ENCODE data around the gene GRIP2. TPM values are rescaled to one million over a fixed set of nuclear protein-coding genes. Genes with fewer than 3 reads are reported as not detected.

GRIP2 gene
- total RNA-seq, 2 donors from 2014 or later = 0.47 to 0.53 TPM

DNA sequence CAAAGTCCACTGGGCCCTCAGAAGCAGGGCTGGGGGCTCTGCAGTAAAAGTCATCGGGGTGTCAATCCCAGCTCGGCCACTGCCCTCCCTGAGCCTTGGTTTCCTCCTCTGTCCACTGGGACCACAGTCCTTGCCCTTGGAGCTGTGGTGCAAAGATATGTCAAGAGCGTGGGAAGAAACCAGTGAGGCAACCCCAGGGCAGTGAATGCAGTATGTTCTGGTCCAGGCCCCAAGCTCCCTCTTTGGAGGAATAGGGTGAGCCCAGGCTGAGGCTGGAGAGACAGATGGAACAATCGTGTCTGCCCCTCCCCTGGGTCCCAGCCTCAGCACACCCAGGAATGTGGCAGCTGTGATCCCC, 779 bp downstream of the GRIP2 start:
- no peak overlapping the region for H3K27ac ChIP-seq
- H3K36me3 ChIP-seq = no peaks in the 10 kb centered on the region
- intact Hi-C loops (cut with DNase I) = no loop called here
- H3K4me3 ChIP-seq = no peak overlapping the region
- no peaks in the 10 kb centered on the region for H3K9me3 ChIP-seq
- no peak overlapping the region for H3K9ac ChIP-seq (ENCODE audit: low read depth in 2 of 2, low read length in 2 of 2)
- TF ChIP-seq, protein P1, sequence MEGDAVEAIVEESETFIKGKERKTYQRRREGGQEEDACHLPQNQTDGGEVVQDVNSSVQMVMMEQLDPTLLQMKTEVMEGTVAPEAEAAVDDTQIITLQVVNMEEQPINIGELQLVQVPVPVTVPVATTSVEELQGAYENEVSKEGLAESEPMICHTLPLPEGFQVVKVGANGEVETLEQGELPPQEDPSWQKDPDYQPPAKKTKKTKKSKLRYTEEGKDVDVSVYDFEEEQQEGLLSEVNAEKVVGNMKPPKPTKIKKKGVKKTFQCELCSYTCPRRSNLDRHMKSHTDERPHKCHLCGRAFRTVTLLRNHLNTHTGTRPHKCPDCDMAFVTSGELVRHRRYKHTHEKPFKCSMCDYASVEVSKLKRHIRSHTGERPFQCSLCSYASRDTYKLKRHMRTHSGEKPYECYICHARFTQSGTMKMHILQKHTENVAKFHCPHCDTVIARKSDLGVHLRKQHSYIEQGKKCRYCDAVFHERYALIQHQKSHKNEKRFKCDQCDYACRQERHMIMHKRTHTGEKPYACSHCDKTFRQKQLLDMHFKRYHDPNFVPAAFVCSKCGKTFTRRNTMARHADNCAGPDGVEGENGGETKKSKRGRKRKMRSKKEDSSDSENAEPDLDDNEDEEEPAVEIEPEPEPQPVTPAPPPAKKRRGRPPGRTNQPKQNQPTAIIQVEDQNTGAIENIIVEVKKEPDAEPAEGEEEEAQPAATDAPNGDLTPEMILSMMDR (IDR thresholded peaks at IDR 0.05) = no peak
- DNase-seq = no peak
- H3K27me3 ChIP-seq = no peaks in the 10 kb centered on the region
- H3K4me1 ChIP-seq = no peaks in the 10 kb centered on the region

DNA sequence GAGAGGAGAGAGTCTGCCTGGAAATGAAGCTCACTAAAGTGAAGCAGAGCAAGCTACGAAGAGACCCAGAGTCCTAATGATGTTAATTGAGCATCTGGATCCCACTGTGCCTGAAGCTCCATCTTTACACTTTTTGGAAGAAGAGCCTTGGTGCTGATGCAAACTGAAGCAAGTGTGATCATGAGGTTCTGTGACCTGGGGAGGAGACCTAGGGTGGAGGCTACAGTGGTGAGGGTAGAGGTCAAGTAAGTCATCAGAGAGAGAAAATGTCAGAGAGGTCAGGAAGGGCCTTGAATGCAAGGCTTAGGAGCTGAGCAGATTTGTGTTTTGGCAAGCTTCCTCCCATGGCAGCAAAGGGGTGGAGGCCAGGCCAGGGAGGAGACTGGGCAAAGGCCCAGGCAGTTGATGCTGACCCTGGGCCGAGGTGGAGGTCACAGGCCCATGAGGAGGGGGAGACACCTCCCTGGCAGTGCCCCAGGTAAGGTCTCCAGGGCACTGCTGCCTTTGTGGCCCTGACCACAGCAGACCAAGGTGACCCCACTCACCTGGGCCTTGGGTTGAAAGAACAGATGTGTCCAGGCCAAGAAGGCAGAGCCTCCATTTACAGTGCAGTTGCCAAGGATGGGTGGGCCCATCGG, 1.6 kb downstream of the GRIP2 start:
- no peak for DNase-seq
- Histone ChIP-seq H3K4me3 (no peak overlapping the region), H3K36me3 (no peaks in the 10 kb centered on the region), H3K9me3 (no peaks in the 10 kb centered on the region), H3K9ac (ENCODE audit: low read depth in 2 of 2, low read length in 2 of 2) (no peak overlapping the region), H3K4me1 (no peaks in the 10 kb centered on the region), H3K27me3 (no peaks in the 10 kb centered on the region), H3K27ac (no peak overlapping the region)
- TF ChIP-seq, protein P1 (IDR thresholded peaks at IDR 0.05) = no peak
- intact Hi-C loops (cut with DNase I) = no loop called here

DNA sequence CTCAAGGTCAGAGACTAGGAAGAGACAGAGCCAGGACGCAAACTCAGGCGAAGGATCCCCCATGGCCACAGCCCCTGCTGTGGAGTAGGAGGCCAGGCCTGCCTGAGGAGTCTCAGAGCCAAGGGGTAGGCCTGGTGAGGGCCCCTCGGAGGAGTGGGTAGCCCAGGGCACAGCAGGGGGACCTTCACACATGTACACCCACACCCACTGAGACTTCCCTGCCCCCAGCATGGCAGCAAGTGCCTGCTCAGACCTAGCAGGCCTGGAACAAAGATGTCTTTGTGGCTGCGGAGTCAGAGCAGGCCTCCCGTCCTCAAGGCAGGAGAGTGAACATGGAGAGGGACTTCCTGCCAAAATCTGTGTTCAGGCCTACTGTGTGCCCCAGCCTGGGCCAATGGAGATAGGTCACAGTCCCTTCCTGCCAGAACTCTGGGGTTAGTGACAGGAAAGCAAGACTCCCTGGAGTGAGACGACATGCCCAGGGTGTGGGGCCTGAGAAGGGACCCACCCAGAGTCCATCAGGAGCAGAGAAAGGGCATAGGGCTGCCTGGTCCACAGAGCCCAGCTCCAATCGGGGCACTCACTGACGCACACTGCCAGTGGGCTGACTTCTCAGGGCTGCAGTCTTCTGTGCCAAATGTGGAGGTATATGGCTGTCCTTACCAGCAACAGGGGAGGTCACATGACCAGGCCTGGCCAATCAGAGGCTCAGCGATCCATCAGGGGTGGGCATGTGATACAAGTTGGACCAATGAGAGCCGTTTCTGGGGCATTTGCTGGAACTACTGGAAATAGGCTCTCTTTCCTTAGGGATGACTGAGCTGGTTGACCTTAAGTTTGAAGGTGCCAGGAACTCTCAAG, 2.3 kb downstream of the GRIP2 start:
- no peak overlapping the region for H3K9ac ChIP-seq (ENCODE audit: low read depth in 2 of 2, low read length in 2 of 2)
- TF ChIP-seq, protein P1 (IDR thresholded peaks at IDR 0.05) = no peak
- no peak overlapping the region for H3K27ac ChIP-seq
- no peaks in the 10 kb centered on the region for H3K27me3 ChIP-seq
- no peaks in the 10 kb centered on the region for H3K36me3 ChIP-seq
- no peak overlapping the region for H3K4me3 ChIP-seq
- no peaks in the 10 kb centered on the region for H3K4me1 ChIP-seq
- no peak for DNase-seq
- intact Hi-C loops (cut with DNase I) = no loop called here
- H3K9me3 ChIP-seq = no peaks in the 10 kb centered on the region

DNA sequence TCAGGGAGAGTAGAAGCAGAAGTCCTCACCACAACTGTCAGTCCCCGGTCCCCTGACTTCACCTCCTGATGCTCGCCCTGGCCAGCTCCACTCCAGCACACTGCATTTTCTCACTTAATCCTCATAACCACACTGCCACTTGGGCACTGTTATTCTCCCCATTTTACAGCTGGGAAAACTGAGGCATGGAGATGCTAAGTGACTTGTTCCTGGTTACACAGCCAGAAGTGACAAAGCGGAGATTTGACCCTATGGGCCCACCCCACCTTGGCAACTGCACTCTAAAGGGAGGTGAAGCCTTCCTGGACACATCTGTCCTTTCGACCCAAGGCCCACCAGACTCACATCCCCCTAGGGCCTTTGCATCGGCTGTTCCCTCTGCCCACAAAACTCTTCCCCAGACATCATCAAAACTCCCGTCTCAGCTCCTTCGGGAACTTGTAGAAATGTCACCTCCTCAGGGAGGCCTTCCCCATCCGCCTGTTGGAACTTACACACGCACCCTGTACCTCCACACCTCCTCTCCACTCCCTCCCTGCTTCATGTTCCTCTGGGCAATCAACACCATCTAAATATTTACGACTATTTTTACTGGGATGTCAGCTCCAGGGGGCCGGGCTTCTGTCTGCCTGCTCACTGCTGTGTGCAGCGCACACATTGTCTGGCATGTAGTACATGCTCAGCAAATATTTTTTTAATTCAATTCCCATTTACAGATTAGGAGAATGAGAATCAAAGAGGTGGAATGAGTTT, 3.1 kb downstream of the GRIP2 start:
- Histone ChIP-seq H3K4me1 (no peaks in the 10 kb centered on the region), H3K9ac (ENCODE audit: low read depth in 2 of 2, low read length in 2 of 2) (no peak overlapping the region), H3K27me3 (no peaks in the 10 kb centered on the region), H3K27ac (no peak overlapping the region), H3K9me3 (no peaks in the 10 kb centered on the region), H3K36me3 (no peaks in the 10 kb centered on the region), H3K4me3 (no peak overlapping the region)
- no peak for DNase-seq
- intact Hi-C loops (cut with DNase I) = no loop called here
- TF ChIP-seq, protein P1 (IDR thresholded peaks at IDR 0.05) = no peak

- no peak for DNase-seq
- intact Hi-C loops (cut with DNase I) = no loop called here
- no peaks in the 10 kb centered on the region for H3K9me3 ChIP-seq
Observed at GRCh38 chr3:14536055-14536815, 3.9 kb downstream of the GRIP2 start.

More at GRCh38 chr3:14536055-14536815, 3.9 kb downstream of the GRIP2 start:
- H3K4me1 ChIP-seq = no peaks in the 10 kb centered on the region
- no peak overlapping the region for H3K27ac ChIP-seq
- H3K9ac ChIP-seq (ENCODE audit: low read depth in 2 of 2, low read length in 2 of 2) = no peak overlapping the region
- no peak overlapping the region for H3K4me3 ChIP-seq
- TF ChIP-seq, protein P1 (IDR thresholded peaks at IDR 0.05) = no peak
- H3K27me3 ChIP-seq = no peaks in the 10 kb centered on the region
- no peaks in the 10 kb centered on the region for H3K36me3 ChIP-seq
